GM11168 (cell line): ENCODE measurements around the gene COLEC11.
"Not testable (repeated sequence)": the region's sequence is repeated elsewhere in the genome, so short reads cannot be mapped to it uniquely, and the experiment has no call there.

ENCODE experiments used
- in situ Hi-C: fragments of 300-500 bp; cut with MboI; formaldehyde crosslinking; loops from one replicate; pipeline ENCODE4 v1.12.0; 2022; ENCODE audit warnings: low sequenced_read_pairs; ENCODE audit not compliant: unreplicated experiment

Gene COLEC11

DNA sequence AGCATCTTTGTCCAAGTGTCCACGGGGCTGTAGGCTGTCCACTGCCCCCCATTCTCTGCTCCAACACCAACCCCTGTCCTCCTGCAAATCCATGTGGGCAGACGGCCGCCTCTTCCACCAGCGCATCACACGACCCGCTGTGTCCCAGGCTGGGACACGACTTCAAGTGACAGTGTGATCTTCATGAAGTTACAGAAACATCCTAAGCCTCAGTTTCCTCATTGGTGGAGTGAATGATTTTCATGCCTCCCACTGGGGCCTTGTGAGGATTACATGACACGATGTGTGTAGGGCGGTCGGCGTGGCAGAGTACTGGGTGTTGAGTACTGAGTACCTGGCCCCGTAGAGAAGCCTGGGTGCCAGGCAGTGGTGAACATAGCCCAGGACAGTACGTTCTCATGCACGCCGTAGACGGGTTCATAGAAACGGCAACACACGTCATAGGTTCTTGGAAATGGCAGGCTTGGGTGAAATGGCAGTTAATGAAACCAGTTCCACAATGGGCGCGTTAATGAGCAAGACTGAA, 53.8 kb downstream of the COLEC11 start:
- in situ Hi-C loops, result no loop called here

DNA sequence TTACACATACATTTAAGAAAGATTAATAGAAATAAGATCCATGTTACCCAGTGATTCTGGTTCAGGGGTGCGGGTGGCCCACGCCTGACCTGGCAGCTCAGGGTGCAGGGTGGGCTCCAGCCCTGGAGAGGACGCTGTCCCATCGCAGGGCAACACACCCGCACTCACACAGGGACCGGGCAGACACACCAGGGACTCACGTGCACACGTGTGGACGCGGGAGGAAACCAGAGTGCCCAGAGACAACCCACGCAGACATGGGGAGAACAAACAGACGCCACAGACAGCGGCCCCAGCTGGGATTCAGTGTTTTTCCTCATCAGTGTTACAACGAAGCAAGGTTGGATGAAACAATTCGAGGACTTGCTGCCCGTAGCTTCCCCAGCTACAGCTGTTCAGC, 54.7 kb downstream of the COLEC11 start:
- in situ Hi-C loops, result no loop called here

DNA sequence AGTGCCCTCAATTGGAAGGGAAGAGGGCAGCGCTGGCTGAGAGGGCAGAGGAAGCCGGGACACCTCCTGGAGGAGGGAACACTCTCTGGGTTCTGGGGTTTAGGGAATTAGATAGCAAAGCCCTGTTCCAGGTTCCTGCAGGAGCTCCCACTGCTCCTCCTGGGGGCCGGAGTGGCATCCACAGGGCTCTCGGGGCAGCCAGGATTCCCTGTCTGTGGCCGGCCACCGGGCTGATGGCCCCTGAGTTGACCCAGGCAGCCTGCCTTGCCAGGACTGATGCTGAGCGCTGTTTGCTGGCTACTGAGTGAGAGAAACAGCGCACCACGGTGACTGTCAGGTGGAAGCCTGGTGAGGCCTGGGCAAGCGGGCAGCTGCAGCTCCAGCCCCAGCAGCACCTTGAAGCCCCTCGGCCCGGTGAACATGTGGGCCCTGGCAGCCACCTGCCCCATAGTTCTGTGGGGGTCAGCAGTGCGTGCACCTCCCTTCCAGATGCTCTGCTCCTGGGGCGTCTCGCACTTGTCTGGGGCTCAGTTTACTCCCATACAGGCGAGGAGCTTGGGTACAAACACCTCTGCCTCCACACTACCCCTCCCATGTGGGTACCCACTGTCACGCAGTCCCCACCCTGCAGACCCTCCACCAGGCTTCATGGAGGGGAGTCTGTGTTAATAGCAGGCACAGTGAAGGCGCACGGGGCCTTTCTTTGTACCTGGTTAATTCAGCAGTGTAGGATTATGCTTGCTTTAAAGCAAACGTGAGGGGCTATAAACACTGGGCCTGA, 55.4 kb downstream of the COLEC11 start:
- in situ Hi-C loops, result no loop called here

DNA sequence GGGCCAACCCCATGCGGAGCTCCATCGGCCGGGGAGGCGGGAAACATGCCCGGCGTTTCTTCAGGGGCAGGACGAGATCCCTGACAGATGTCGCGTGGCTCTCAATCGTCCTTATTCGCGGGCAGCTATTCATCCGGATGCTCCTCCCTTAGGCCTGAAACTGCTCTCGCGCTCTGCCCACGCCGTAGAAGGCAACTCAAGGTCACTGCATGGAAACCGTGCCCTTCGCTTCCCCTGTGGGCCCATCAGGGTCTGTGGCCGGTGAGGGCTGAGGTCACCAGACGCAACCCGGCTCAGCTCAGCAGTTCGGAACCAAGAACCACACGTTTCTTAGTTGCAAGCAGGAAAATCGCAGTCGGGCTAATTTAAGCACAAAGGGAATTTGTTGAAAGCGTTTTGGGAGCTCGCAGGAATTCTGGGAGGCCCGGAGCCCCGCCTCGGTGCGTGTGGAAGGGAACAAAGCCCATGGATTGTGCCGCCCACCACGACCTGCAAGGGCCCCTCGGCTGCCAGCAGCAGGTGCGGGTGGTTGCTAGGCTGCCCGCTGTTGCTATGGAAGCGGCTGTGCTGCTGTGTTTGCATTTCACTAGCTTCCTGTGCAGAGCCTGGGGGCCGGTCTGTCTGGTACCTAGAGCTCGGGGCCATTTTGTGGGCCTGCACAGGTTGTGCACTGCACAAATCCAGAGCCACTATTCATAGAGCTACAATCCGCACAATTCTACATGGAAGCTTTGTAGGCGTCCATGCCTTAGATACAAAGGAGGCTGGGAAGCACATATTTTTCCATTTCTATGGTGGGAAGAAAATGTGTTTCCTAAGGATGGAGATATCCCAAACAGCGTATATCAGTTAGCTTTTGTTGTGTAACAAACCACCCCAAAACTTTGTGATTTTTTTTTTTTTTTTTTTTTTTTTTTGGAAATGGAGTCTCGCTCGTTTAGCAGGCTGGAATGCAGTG, 57.1 kb downstream of the COLEC11 start:
- in situ Hi-C loops, result no loop called here

DNA sequence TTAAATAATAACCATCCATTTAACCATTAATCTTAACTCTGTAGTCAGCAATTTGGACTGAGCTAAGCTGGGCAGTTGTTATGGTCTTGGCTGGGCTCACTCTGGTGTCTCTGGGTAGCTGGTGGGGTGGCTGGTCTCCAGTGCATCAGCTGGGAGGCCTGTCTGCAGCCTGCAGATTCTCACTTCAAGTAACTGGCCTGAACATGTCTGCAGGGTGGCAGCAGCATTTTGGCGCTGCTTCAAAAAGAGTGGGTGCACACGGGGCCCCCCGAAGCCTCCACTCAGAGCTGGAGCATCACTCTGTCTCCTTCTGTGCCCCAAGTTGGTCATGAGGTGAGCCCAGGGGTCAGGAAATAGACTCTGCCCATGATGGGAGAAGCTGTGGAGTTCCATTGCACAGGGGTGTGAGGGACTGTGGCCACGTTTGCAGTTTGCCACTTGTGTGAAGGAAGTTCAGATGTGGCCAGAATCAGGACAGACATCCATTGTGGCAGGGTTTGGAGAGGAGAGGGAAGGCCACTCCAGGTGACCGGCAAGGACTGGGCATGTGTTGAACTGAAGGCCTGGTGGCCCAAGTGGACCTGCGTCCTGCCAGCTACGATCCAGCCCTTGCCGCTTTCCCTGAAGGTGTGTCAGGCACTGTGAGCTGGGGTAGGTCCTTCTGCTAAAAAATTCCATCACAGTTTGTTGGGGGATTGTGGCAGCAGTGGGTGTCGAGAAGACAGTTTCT, 58.1 kb downstream of the COLEC11 start:
- in situ Hi-C loops, result no loop called here

DNA sequence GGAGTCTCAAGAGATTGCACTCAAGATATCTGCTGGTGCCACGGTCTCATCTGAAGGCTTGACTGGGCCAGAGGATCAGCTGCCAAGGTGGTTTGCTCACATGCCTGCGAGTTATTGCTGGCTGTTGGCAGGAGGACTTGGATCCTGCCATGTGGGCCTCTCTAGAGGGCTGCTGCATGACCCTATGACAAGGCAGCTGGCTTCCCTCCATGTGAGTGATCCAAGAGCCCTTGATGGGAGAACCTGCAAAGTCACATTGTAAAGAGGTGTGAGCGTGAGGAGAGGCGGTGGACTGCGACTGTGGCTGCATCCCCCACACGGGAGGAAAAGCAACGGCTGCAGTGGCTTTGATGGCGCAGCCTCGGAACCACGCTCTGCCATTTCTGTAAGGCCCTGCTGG, 59.1 kb downstream of the COLEC11 start:
- in situ Hi-C loops, result no loop called here

DNA sequence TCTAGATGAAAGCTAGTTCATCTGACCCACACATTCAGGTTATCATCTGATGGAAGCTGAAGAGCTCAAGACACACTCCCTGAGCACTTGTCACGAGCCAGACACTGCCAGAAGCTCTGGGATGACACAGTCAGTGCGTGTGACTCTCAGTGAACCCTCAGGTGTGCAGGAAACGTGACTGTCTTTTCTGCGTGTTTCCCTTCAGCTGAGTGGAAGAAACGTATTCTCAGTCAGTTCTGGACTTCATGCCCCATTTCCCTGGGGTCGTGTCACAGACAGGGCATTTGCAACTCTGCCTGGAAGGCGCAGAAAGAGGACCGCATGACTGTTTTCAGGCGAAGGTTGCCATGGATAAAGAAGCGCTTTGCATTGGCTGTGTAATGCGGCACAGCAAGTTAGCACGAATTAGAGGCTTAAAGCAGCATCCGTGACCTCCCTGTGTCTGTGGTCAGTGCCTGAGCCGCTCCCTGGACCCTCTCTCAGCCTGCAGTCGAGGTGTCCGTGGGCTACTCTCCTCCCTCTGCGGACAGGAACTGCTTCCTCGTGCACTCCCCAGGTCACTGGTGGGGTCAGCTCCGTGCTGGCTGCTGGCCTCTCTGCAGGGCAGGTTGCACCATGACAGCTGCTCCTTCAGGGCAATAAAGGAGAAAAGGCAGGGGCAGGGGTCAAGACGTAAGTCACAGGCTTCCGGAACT, 59.8 kb downstream of the COLEC11 start:
- in situ Hi-C loops, result no loop called here

DNA sequence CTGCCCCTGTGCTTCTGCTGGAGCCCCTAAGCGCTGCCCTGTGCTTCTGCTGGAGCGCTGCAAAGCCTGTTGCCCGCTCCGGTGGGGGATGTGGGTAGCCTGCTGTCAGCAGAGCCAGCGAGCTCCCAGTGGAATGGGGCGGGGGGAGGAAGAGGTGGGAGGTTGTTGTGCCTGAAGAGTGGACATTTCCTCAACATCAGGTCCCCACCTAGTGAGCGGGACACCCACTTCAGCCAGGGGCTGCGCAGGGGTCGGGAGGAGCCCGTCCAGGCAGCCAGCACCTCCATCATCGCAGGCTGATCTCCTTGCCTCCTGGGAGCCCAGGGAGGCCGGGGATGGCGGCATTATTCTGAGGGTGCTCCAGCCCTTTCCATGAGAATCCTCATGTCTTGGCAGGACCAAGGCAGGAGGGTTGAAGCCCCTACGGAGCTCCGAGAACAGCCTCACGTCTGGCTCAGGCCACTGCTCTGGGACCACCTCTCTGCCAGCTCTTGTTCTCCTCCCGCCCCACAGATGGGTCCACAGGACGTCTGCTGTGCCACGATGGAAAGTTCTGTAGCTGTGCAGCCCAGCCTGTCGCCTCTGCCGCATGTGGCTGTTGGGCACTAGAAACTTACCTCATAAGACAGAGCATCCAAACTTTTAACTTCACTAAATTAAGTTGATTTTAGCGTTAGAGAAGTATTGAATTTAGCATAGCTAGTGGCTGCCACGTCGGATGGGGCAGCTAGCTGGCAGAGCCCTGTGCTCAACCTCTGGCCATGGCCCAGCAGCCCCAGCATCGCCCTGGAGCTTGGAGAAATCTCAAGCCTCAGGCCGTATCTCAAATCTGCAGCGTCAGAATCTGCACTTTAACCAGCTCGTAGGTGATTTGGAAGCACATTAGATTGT, 61.2 kb downstream of the COLEC11 start:
- in situ Hi-C loops, result no loop called here

- in situ Hi-C loops, result no loop called here
These were observed 62.1 kb downstream of the COLEC11 start for GRCh38 chr2:3656762-3657721.

DNA sequence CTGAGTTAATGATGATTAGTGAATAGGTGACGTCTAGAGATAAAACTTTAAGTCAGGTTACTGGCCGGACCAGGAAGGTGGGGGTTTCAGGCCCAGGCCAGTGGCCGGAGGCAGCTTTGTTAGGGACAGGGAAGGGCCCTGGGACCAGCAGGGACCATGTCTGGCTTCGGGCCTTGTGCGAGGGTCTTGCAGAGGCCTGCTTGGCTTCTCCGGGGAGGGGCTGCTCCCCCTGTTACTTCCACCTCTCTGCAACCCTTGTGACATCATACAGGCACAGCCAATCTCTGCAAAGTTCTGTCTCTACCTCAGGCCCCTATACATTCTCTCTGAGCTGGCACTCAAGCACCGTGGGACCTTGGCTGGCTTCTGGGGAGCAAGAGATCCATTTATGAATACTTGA, 63.0 kb downstream of the COLEC11 start, which contains the start of gene ALLC:
Gene ALLC, plus strand, starts transcription at position 320 of the 400 bp plus-strand sequence. CDS start 12,958 bp downstream, outside the sequence.
- in situ Hi-C loops, result no loop called here

DNA sequence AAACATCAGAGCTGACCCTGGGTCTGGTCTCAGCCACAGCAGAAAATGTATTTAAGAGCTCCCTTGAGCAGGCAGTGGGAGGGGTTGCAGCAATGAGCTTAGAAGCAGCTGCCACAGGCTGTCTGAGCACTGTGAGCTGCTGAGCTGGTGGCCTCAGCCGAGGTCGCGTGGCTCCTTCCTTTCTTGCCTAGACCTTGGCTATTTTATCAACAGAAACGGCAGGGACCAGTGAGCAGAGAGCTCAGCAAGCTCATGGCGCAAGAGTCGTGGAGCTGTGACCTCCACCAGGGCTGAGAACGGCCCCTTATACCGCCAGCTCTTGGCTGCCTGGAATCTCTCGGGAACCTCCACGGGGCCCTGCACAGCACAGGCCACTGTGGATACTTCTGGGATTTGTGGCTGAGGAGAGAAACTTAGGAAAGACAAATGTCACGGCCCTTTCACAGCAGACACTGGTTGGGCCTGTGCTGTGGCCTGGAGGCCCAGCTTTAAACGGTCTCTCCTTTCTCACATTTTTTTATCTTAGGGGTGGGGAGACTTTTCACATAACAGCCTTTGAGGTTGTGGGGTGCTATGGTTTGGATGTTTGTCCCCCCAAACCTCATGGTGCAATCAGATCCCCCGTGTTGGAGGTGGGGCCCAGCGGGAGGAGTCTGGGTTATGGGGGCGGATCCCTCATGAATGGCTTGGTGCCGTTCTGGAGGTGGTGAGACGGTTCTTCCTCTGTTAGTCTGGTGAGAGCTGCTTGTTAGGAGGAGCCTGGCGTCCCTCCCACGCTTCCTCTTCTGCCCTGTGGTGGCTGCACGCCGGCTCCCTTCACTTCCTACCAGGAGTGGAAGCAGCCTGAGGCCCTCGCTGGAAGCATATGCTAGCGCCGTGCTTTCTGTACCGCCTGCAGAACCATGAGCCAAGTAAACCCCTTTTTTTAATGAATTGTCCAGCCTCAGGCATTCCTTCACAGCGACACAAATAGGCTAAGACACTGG, 64.8 kb downstream of the COLEC11 start:
- in situ Hi-C loops, result no loop called here

- in situ Hi-C loops, result not testable (repeated sequence)
These were observed 65.7 kb downstream of the COLEC11 start for GRCh38 chr2:3660640-3661039.

DNA sequence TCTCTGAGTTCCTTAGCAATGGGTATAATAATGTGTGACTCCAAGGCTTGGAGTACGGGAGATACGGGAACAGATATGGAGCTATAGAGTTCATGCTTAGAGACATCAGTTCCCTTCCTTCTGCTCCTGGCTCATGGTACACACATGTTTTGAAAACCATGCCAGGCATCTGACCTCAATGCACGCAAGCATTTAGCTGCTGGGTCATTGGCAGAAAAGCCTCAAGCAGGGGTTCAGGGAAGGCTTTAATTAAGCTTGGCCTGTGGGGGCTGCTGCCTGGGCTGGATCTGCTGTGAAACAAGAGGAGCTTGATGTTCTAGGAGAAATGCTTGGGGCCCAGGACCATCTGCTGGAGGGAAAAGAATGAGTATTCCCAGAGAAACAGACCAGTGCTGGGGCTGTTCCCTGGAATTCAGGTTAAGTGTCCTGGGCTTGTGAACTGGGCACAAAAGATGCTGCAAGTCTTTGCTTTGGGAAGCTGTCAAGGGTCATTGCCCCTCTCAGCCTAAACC, 66.3 kb downstream of the COLEC11 start:
- in situ Hi-C loops, result no loop called here

GRCh38 chr2:3662239-3662638, 67.3 kb downstream of the COLEC11 start:
- in situ Hi-C loops, result no loop called here

- in situ Hi-C loops, result no loop called here
These were observed 69.2 kb downstream of the COLEC11 start for GRCh38 chr2:3664118-3664517.

DNA sequence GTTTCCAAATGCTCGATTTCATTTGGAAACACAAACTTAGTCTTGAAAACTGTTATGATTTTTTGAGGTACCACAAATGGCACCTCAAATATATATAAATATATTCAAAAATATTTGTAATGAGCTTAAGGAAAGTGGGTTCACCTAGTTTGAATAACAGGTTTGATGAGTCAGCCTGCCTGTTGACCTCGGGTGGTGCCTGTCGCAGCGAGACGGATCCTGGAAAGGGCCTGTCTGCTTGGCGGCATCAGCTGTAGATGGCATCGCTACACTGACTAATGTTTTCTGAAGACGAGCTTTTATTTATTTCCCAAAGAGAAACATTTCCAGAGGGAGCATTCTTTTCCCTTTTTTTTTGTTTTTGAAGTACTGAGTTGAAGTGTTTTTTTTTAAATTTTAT, 70.0 kb downstream of the COLEC11 start:
- in situ Hi-C loops, result no loop called here
